Anterior cingulate cortex (tissue), 58 donors: ENCODE data around the gene C17orf75.

Experiments used
- DNase-seq, 58 donors: peaks; one replicate each; lab custom pipeline; 2025; lab: John Stamatoyannopoulos, UW

C17orf75 gene

GRCh38 chr17:32307658-32308057, 34.3 kb downstream of the C17orf75 start:
- no peak for DNase-seq

DNA sequence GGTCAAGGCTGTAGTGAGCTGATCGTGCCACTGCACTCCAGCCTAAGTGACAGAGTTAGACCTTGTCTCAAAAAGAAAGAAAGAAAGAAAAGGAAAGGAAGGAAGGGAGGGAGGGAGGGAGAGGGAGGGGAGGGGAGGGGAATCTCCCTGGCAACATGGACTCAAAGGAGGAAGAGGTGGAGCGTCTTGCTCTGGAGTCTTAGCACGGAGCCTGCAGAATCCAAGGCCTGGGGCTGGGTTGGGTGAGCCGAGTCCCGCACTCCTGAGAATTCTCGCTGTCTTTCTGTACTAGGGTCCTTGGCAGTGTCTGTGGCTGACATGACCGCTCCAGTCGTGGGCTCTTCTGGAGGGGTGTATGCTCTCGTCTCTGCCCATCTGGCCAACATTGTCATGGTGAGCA, 36.9 kb downstream of the C17orf75 start:
- no peak for DNase-seq

DNA sequence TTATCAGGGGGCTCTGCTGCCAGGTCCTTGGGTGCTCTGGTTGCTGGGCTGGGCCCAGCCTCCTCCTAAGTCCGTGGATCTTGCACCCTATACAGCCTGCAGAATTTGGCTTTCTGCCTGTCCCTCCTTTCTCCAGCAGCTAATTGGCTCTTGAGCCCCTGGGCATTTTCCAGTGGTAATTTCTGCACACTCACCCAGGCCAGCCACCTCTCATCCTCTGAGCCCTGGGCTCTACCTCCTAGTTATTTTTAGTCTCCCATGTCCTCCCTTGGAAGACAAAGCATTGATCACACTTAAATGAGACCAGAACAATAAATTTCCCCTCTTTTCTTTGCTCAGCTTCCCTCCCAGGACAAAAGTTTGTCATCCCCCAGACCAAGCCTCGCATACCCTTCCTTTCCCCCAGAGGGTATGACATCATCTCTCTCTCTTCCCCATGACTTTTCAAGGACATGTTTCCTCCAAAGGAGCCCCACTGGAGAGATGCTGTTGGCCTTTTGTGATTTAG, 38.1 kb downstream of the C17orf75 start:
- DNase-seq: peak in 2 of 58 donors; percentile 7 to 19

DNA sequence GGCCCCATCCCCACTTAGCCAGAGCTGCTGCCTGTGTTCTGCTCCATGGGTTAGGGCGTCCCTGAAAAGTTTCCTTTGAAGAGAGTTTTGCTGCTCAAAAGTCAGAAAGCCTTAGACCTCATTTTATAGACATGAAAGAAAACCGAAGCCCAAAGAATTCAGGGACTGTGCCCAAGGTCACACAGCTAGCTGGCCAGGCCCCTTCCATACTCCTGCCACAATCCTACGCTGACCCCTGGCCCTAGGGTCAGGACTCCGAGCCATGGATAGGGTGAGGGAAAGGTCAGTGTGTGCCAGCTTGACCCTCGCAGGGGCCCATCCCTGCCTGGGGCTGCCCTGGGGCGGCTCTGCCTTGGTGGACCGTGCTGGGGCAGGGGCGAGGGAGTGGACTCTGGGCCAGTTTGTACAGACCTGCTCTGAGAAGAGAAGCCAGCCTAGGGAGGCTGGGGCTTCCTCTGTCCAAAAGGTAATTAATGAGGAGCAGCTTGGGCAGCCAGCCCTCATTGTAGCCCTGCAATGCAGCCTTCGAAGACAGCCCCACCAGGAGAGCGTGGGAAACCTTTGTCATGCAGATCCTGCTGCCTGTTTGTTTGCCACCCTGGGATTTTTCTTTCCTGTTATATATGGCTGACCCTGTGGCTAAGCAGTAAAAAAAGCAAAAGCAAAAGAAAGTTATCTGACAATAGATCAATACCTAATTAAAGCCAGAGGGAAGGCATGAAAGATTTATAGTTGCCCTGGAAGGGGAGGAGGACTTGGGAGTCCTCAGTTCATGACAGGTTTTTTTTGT, 38.9 kb downstream of the C17orf75 start:
- no peak for DNase-seq

- no peak for DNase-seq
Measured at GRCh38 chr17:32302037-32302436, 39.9 kb downstream of the C17orf75 start.

DNA sequence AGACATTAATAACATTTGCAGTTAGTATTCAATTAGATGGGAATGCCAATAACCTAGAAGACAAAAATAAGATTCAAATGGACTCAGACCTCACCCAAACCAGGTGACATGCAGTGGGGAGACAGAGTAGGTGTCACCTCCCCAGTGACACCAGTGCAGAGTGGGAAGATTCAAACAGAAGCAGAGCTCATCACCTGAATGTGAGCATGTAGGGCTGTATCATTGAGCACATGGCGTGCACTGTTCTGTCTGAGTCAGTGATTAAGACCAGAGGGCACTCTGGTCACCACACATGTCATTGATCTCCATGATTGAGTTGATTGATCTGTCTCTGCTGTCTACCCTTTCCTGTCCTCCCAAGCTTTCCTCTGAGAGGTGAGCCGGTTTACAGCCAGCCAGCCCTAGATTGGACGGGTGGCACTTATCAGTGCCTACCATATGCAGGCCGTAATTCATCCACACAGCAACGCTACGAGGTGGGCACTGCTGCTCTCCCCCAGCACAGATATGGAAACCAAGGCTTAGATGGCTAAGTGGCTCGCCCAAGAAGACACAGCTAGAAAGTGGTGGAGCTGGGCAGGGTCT, 42.3 kb downstream of the C17orf75 start:
- no peak for DNase-seq

GRCh38 chr17:32298721-32299579, 43.0 kb downstream of the C17orf75 start:
- DNase-seq: no peak

GRCh38 chr17:32298298-32298697, 43.7 kb downstream of the C17orf75 start:
- DNase-seq: no peak

- no peak for DNase-seq
Measured at GRCh38 chr17:32297860-32298259, 44.1 kb downstream of the C17orf75 start.

GRCh38 chr17:32297424-32297823, 44.5 kb downstream of the C17orf75 start:
- no peak for DNase-seq

DNA sequence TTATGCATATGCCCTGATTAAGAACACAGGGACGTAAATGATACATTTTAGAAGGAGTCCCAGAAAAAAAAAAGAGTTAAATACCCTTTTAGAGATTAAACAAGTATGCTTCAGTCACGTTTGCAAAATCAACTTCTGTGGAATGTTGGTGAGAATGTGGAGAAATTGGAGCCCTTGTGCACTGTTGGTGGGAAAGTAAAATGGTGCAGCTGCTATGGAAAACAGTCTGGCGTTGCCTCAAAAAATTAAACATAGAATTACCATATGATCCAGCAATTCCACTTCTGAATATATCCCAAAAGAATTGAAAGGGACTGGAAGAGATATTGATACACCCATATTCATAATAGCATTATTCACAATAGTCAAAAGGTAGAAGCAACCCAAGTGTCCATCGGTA, 49.9 kb downstream of the C17orf75 start:
- no peak for DNase-seq

DNA sequence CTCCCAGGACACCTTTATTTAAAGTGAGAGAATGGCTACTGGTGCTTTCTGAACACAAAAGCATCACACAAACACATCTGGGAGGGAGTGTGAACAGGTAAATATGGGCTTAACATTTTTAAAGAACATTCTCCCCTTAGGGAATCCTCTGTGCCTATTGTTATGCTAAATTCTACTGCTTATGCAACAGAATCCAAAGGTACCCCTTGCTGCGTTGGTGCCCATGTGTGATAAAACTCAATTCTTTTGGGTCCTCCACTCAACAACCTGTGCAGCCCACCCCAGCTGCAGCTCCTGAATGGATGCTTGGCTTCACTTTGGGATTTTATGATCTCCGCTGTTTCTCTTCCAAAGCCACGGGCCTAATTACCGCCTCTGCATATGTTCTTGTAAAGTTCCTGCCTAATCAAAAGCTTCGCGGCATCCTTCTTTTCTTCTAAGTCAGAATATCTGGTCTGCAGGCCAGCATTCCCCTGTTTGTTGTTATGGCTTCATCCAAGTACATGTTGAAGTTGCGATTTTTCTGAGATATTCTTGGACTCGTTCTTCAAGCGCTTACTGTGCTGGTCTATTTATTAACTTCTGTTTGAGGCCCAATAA, 52.4 kb downstream of the C17orf75 start:
- DNase-seq: no peak

DNA sequence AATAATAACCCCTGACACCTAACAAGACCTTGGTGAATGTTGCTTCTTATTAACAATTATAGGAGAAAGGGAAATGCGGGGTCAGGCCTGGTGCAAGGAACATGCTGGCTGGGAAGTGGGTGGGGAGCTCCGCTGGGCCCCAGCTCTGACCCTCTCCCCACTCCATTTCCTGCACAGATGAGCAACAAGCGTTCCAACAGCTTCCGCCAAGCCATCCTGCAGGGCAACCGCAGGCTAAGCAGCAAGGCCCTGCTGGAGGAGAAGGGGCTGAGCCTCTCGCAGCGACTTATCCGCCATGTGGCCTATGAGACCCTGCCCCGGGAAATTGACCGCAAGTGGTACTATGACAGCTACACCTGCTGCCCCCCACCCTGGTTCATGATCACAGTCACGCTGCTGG, 53.4 kb downstream of the C17orf75 start:
- DNase-seq: no peak

- no peak for DNase-seq
Measured at GRCh38 chr17:32287804-32288511, 54.0 kb downstream of the C17orf75 start.

- peak in 1 of 58 donors; percentile 26 for DNase-seq
Measured at GRCh38 chr17:32286518-32286900, 55.5 kb downstream of the C17orf75 start.

DNA sequence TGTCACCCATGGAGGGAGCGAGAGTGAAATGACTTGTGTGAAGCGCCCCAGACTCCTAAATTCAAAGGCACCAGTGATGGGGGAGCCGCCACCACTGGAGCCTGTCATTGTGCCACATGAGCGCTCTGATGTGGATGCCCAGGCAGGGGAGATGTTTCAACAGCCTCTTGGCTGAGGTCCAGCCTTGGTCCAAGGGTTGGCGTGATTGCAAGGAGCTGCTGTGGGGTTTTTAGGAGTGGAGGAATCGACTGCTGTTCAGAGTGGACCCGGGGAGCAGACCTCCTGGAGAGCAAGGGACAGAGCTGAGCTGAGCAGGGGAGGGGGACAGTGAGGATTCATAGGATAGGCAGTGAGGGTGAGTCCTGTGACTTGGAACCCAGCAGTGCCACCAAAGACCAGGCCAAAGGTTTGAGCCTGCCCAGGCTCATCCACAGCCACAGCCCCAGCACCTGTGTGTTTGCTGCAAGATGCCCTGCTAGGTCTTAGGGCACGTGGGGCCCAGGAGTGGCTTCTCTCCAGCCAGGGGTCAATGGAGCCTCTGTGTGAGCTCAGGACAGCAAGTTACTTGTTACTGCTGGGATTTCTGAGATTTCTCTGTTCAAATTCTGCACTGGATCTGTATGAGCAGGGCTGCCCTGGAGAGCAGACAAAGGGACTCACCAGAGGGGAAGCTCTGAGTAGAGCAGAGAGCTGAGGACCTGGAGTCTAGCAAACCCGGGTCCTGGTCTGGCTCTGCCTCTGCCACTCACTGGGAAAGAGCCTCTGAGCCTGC, 56.0 kb downstream of the C17orf75 start:
- DNase-seq: peak in 47 of 58 donors; percentile 25 to 90 (median 58)

DNA sequence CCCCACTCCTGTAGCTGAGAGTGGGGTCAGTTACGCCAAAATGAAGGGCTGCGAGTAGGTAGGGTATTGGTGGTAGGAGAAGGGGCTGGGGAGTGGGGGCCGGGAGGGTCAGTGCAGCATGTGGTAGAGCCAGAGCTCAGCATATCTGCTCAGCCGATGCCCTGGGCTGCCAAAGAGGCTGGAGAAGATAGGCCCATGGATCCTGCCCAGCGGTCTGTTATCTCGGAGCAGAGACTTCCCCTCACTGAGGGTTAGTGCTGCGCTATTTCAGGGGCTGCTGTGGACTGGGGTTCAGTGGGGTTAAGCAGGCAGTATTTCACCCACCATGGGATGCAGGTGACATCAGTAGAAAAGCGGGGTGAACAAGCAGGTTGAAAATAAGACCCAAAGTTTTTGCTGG, 56.7 kb downstream of the C17orf75 start:
- DNase-seq: no peak

GRCh38 chr17:32283745-32284201, 58.2 kb downstream of the C17orf75 start:
- peak in 13 of 58 donors; percentile 15 to 52 (median 29) for DNase-seq

- peak in 4 of 58 donors; percentile 16 to 73 (median 26) for DNase-seq
Measured at GRCh38 chr17:32281011-32281451, 60.9 kb downstream of the C17orf75 start.
